Left ventricle myocardium inferior (tissue), 1 donor: ENCODE measurements around the gene TNRC6C. TPM values are rescaled to one million over a fixed set of nuclear protein-coding genes. Genes with fewer than 3 reads are reported as not detected.

Experiments
- DNase-seq: peaks from one replicate; pipeline ENCODE4 v3.0.0-alpha.2; 2020
- H3K27ac ChIP-seq: fragments of 200-600 bp; replicated peaks from 2 replicates; pipeline ENCODE4 v1.8.0; 2021
- H3K27me3 ChIP-seq: fragments of 200-600 bp; 2 replicates; pipeline ENCODE4 v1.8.0; 2021; ENCODE audit warnings: low read depth
- H3K36me3 ChIP-seq: fragments of 200-600 bp; 2 replicates; pipeline ENCODE4 v1.8.0; 2021
- H3K4me1 ChIP-seq: fragments of 200-600 bp; 2 replicates; pipeline ENCODE4 v1.8.0; 2021
- H3K4me3 ChIP-seq: fragments of 200-600 bp; 2 replicates; pipeline ENCODE4 v1.8.0; 2021; ENCODE audit warnings: mild to moderate bottlenecking, moderate library complexity
- H3K9me3 ChIP-seq: fragments of 200-600 bp; replicated peaks from 2 replicates; pipeline ENCODE4 v1.8.0; 2021
- CTCF ChIP-seq: fragments of 200-600 bp; IDR thresholded peaks from 2 replicates; pipeline ENCODE4 v1.8.0; 2021; ENCODE audit warnings: antibody characterized with exemption, mild to moderate bottlenecking, borderline replicate concordance
- intact Hi-C: fragments of 100-400 bp; cut with micrococcal nuclease; formaldehyde crosslinking; loops from one replicate; pipeline ENCODE4 v1.11.0; 2022
- total RNA-seq: library from RNA; stranded (reverse); fragmentation: NEBNext Ultra II Directional; extraction: Animal tissue kit (Norgen Biotek cat#: 25700); gene quantifications from one replicate; pipeline ENCODE4 v1.2.1, GENCODE V29; 2021
- donor health status: DM: no; HTN: yes; CAD: no; lungs with severe emphysema.

TNRC6C gene
- total RNA-seq, 1 donor from 2014 or later: 19.7 TPM

- TF ChIP-seq CTCF: no peak
- peak; percentile 56 for DNase-seq
- no peak overlapping the region for H3K27ac ChIP-seq
- H3K27me3 ChIP-seq: peaks cover 27% of the 10 kb centered on the region
- H3K36me3 ChIP-seq: no peaks in the 10 kb centered on the region
- H3K4me1 ChIP-seq: peaks cover 9% of the 10 kb centered on the region
- intact Hi-C loops: no loop called here
- H3K4me3 ChIP-seq: no peak overlapping the region
- H3K9me3 ChIP-seq: no peaks in the 10 kb centered on the region
Observed at GRCh38 chr17:77924757-77925336, 33.7 kb upstream of the TNRC6C start.

- TF ChIP-seq CTCF: no peak
- H3K9me3 ChIP-seq: no peaks in the 10 kb centered on the region
- no peak overlapping the region for H3K27ac ChIP-seq
- no peak for DNase-seq
- no peaks in the 10 kb centered on the region for H3K36me3 ChIP-seq
- H3K4me1 ChIP-seq: peaks cover 9% of the 10 kb centered on the region
- H3K4me3 ChIP-seq: no peak overlapping the region
- intact Hi-C loops: no loop called here
- peaks cover 25% of the 10 kb centered on the region for H3K27me3 ChIP-seq
Observed at GRCh38 chr17:77925831-77926543, 32.5 kb upstream of the TNRC6C start.

GRCh38 chr17:77926981-77927380 is 31.5 kb upstream of the TNRC6C start:
- peaks cover 25% of the 10 kb centered on the region for H3K27me3 ChIP-seq
- H3K9me3 ChIP-seq: no peaks in the 10 kb centered on the region
- intact Hi-C loops: no loop called here
- H3K27ac ChIP-seq: no peak overlapping the region
- no peak for TF ChIP-seq CTCF
- H3K36me3 ChIP-seq: no peaks in the 10 kb centered on the region
- peaks cover 9% of the 10 kb centered on the region for H3K4me1 ChIP-seq
- no peak overlapping the region for H3K4me3 ChIP-seq
- no peak for DNase-seq

- Histone ChIP-seq H3K36me3 (no peaks in the 10 kb centered on the region), H3K4me3 (no peak overlapping the region), H3K27me3 (peaks cover 25% of the 10 kb centered on the region), H3K27ac (no peak overlapping the region), H3K4me1 (peaks cover 9% of the 10 kb centered on the region), H3K9me3 (no peaks in the 10 kb centered on the region)
- intact Hi-C loops: no loop called here
- no peak for TF ChIP-seq CTCF
- no peak for DNase-seq
Observed at GRCh38 chr17:77927777-77928518, 30.6 kb upstream of the TNRC6C start.

GRCh38 chr17:77928519-77929179 is 29.9 kb upstream of the TNRC6C start:
- Histone ChIP-seq H3K27ac (no peak overlapping the region), H3K4me1 (peaks cover 9% of the 10 kb centered on the region), H3K36me3 (no peaks in the 10 kb centered on the region), H3K9me3 (no peaks in the 10 kb centered on the region), H3K27me3 (peaks cover 26% of the 10 kb centered on the region), H3K4me3 (no peak overlapping the region)
- no peak for DNase-seq
- intact Hi-C loops: no loop called here
- no peak for TF ChIP-seq CTCF
